ENCODE measurements around the gene NUDT22.

The NUDT22 gene

DNA sequence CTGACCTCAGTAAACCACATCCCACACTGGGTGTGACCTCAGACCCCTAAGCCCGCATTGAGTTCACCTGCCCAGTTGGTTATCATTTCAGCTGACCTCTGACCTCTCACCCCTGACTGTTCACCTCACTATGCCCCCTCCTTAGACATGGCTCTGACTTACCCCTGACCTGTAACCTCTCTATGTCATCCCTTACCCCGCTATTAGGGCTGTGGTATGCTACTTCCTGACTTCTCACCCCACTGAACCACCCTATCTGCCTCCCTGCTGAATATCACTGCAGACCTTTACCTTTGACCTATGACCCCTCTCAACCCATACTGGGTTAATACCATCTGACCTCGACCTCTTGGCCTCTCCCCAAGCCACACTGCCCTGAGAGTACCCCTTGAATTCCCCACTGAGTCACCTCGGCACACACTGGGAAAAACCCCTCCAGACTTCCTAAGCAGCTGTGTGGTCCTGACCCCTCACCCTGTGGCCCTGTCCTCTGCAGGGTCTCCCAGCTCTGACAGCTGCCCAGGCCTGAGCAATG lies 33.5 kb downstream of the NUDT22 start:
- DNase-seq, result no peak

DNA sequence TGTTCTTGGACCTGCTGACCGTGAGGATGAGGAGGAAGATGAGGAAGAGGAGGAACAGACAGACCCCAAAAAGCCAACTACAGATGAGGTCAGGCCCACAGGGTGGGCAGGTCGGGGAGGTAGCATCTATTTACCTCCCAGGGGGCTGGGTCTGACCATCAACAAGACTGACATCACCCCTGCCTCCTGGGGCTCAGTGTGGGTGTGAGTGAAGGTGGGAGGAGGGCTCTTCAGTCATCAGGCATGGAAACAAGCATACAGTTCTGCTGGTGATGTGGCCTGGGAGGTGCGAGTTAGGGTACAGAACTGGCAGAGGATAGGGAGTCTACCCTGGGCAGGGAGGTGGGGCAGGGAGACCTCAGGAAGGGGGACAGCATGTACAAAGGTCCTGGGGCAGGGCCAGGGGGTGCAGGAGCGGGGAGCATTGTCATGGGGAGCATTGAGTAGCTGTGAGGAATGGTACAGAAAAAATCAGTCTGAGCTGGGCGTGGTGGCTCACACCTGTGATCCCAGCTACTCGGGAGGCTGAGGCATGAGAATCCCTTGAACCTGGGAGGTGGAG lies 34.2 kb downstream of the NUDT22 start:
- no peak for DNase-seq

DNA sequence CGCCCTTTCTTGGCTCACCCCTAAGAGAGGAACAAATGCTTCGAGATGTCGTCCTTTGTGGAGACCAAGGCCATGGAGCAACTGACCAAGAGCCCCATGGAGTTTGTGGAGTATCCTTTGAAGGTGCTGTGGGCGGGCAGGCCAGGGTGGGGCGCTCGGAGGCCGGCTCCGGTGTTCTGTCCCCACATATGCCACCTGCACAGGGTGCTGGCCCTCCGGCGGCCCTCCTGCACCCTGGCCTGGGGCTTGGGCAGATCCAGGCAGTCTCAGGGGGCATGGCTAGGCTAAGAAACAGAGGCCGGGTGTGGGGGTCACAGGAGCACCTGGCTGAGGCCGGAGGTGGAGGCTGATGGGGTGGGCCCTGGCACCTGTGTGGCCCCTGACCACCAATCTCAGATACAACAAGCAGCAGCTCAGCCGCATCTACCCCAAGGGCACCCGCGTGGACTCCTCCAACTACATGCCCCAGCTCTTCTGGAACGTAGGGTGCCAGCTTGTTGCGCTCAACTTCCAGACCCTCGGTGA lies 35.5 kb downstream of the NUDT22 start:
- no peak for DNase-seq

DNA sequence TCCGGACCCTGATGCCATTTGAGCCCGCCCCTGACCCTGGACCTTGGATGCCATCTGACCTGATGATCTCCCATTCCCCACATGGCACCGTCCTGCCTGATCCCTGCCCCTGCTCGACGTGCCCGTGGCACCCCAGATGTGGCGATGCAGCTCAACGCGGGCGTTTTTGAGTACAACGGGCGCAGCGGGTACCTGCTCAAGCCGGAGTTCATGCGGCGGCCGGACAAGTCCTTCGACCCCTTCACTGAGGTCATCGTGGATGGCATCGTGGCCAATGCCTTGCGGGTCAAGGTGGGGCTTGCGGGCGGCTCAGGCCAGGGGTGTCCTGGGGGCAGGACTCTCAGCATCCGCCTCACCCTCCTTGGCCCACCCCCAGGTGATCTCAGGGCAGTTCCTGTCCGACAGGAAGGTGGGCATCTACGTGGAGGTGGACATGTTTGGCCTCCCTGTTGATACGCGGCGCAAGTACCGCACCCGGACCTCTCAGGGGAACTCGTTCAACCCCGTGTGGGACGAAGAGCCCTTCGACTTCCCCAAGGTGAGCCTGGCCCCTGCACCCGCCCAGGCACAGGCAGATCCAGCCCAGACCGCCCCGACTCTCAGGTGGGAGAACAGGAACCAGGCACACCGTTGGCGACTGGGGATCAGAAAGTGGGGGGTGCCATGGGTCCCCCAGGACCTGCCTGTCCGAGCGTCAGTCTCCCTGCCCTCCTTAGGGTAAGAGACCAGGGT lies 36.4 kb downstream of the NUDT22 start:
- no peak for DNase-seq

DNA sequence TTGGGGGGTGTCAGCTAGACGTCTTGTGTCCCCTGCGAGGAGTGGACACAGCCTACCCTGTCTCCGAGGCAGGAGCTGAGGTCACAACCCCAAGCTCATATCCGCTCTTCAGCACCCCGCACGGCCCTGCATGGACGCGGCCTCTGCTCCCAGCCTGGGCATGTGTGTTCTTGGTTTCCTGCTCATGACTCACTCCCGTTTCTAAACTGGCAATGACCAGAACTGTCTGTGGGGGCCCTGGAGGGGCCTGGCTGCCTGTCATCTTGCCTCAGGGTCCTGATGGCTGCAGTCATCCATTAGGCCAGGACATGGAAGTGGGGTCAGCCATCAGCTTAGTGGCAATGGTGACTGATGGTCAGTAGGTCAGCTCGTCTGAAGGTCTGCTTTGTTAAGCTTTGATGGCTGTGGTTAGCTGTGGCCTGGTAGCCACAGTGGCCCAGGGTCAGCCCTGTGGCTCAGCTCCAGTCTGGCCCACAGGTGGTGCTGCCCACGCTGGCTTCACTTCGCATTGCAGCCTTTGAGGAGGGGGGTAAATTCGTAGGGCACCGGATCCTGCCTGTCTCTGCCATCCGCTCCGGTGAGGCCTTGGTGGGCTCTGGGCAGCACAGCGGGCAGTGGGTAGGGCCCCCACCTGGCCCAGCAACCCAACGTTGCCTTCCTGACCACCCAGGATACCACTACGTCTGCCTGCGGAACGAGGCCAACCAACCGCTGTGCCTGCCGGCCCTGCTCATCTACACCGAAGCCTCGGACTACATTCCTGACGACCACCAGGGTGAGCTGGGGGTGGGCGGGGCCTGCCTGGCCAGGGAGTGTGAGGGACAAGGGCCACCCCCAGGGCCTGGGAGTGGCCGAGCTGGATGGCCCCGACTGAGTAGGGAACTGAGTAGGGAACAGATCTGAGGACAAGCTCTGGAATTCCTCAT lies 37.2 kb downstream of the NUDT22 start:
- no peak for DNase-seq

DNA sequence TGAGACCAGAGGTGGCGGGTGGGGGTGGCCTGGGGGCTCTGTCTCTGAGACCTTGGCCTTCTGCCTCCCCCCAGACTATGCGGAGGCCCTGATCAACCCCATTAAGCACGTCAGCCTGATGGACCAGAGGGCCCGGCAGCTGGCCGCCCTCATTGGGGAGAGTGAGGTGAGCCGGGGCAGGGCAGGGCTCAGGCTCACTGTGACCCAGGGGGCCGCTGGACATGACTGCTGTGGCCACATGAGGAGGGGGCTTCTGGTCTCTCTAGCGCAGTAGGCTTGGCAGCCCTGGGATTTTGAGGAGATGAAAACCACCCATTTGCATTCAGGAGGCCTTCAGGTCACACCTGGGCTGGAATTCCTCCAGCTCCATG lies 37.9 kb downstream of the NUDT22 start:
- DNase-seq, result no peak

GRCh38 chr11:64264371-64264852 lies 38.3 kb downstream of the NUDT22 start:
- DNase-seq, result no peak

GRCh38 chr11:64265176-64266160 lies 39.4 kb downstream of the NUDT22 start:
- no peak for DNase-seq

- no peak for DNase-seq
Observed at GRCh38 chr11:64266339-64266738, 40.3 kb downstream of the NUDT22 start.

DNA sequence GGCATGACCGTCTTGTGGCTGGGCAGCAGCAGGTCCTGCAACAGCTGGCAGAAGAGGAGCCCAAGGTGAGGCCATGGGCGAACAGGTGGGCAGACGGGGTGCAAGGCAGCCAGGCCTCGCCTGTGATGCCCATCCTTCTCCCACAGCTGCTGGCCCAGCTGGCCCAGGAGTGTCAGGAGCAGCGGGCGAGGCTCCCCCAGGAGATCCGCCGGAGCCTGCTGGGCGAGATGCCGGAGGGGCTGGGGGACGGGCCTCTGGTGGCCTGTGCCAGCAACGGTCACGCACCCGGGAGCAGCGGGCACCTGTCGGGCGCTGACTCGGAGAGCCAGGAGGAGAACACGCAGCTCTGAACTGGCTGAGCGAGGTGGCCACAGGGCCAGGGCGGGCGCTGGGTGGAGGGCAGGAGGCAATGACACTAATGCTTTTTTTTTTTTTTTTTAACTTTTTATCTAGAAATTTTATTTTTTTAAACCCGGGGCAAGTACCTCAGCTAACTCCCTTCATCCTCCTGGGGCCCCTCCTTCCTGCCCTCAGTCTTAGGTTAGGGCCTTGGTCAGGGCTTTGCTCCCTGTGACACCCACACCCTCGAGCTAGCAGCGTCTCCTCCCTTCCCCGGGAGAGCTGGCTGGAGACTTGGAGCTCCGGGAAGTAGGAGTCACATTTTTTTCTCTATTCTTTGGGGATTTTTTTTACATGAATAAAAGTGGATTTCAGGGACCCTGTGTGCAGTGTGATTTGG lies 41.3 kb downstream of the NUDT22 start:
- no peak for DNase-seq

GRCh38 chr11:64268025-64268892 lies 42.2 kb downstream of the NUDT22 start:
- DNase-seq, result peak; percentile 25

GRCh38 chr11:64268893-64269539 lies 42.9 kb downstream of the NUDT22 start:
- peak; percentile 13 for DNase-seq

- peak; percentile 100 for DNase-seq
Observed at GRCh38 chr11:64269540-64270220, 43.6 kb downstream of the NUDT22 start.

- DNase-seq, result no peak
Observed at GRCh38 chr11:64275031-64275800, 49.1 kb downstream of the NUDT22 start.

- DNase-seq, result no peak
Observed at GRCh38 chr11:64275841-64276240, 49.8 kb downstream of the NUDT22 start.

GRCh38 chr11:64276653-64277431 lies 50.8 kb downstream of the NUDT22 start:
- DNase-seq, result no peak

GRCh38 chr11:64278576-64279190 lies 52.6 kb downstream of the NUDT22 start:
- no peak for DNase-seq

Data from fibroblast of upper back skin (primary cell).